Measurements from ENCODE around the gene LTBP2. TPM values are rescaled to one million over a fixed set of nuclear protein-coding genes. Genes with fewer than 3 reads are reported as not detected.
A peak's percentile ranks its signal among the peaks of the same experiment; 100 is the strongest.

LTBP2 gene
- total and polyA plus RNA-seq, 2 of the 13 experiments (the other 11 are each of a cell fraction or from before 2014, with no cell fraction given), result 0.20 to 0.41 TPM

DNA sequence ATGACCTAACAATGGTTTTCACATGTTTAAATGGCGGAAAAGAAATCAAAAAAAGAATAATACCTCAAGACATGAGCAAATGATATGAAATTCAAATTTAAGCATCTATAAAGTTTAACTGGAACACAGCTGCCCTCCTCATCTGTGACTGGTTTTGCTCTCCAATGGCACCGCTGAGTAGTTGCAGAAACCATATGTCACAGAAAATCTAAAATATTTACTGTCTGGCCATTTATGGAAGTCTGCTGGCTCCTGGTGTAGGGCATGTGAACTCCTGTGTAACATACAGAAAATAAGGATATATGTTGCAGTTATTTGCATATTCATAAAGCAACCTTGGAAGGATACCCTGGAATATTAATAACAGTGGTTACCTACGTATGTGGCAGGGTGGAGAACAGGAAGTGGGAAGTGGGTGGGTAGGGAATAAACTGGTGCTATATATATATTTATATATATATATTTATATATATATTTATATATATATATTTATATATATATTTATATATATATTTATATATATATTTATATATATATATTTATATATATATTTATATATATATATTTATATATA lies 48.4 kb downstream of the LTBP2 start:
- Histone ChIP-seq H3K4me2 (ENCODE audit: low read depth, low read length) (peak overlapping the region; percentile 55), H3K4me3 (replicated peaks in 1 of 3; ENCODE audit: insufficient read depth in 1 of 3, low read depth in 2 of 3, low read length in 3 of 3) (no peak overlapping the region), H3K79me2 (ENCODE audit: insufficient read depth, low read length) (no peaks in the 10 kb centered on the region), H3K9ac (ENCODE audit: insufficient read depth, low read depth, low read length) (no peak overlapping the region), H3K27ac (ENCODE audit: extremely low read length, insufficient read depth, low read length) (no peak overlapping the region), H3K36me3 (replicated peaks in 1 of 2; ENCODE audit: control insufficient read depth in 1 of 2, insufficient read depth in 2 of 2, low read length in 2 of 2) (no peaks in the 10 kb centered on the region), H4K20me1 (ENCODE audit: insufficient read depth, low read length) (no peaks in the 10 kb centered on the region), H3K27me3 (ENCODE audit: control insufficient read depth in 1 of 2, insufficient read depth in 2 of 2, low read length in 2 of 2) (peaks cover 0 to 28% of the 10 kb centered on the region in 2 experiments; a peak in 2 of 5 replicates), H3K9me3 (ENCODE audit: low read length) (no peaks in the 10 kb centered on the region), H3K4me1 (ENCODE audit: insufficient read depth, low read length) (peaks cover 15% of the 10 kb centered on the region), H2AFZ (ENCODE audit: low read length) (no peak overlapping the region)
- in situ Hi-C loops (cut with HindIII; ENCODE audit: extremely low pct_ligation_motif_present, low pct_unique_long_range_greater_than_20kb), result no loop called here
- POLR2A ChIA-PET, result no interaction called here
- no peak for ATAC-seq
- intact Hi-C loops (cut with micrococcal nuclease; ENCODE audit: unreplicated experiment), result no loop called here
- TF ChIP-seq ZNF121 (CRISPR knock-in tag; IDR thresholded peaks at IDR 0.05) (no peak), ZNF256 (CRISPR knock-in tag; conservative IDR thresholded peaks at IDR 0.05) (no peak), HNF4G (IDR thresholded peaks at IDR 0.05; ENCODE audit: borderline replicate concordance, low read depth, low read length) (no peak), HNF4G (CRISPR knock-in tag; IDR thresholded peaks at IDR 0.05; ENCODE audit: borderline replicate concordance, low read depth) (no peak), NFIB (CRISPR knock-in tag; IDR thresholded peaks at IDR 0.05; ENCODE audit: borderline replicate concordance) (no peak), ZNF563 (CRISPR knock-in tag; IDR thresholded peaks at IDR 0.05) (no peak), ZNF790 (CRISPR knock-in tag; IDR thresholded peaks at IDR 0.05; ENCODE audit: borderline replicate concordance) (no peak), HOXD1 (CRISPR knock-in tag; IDR thresholded peaks at IDR 0.05) (no peak), SMAD3 (CRISPR knock-in tag; IDR thresholded peaks at IDR 0.05) (no peak), NCOA2 (CRISPR knock-in tag; IDR thresholded peaks at IDR 0.05) (no peak), SSRP1 (CRISPR knock-in tag; IDR thresholded peaks at IDR 0.05) (no peak), ZSCAN30 (CRISPR knock-in tag; IDR thresholded peaks at IDR 0.05) (no peak), ZNF496 (CRISPR knock-in tag; IDR thresholded peaks at IDR 0.05; ENCODE audit: insufficient replicate concordance) (no peak), TEAD2 (CRISPR knock-in tag; IDR thresholded peaks at IDR 0.05) (no peak), AHR (CRISPR knock-in tag; IDR thresholded peaks at IDR 0.05) (no peak)
- TF ChIP-seq, protein P1, sequence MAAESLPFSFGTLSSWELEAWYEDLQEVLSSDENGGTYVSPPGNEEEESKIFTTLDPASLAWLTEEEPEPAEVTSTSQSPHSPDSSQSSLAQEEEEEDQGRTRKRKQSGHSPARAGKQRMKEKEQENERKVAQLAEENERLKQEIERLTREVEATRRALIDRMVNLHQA (CRISPR knock-in tag; IDR thresholded peaks at IDR 0.05), result no peak
- CTCF ChIA-PET (ENCODE audit: low intra/inter-chr PET ratio, low total read pairs), result no interaction called here
- no peak for FAIRE-seq
- DNase-seq (ENCODE audit: low spot score), result no peak
- no TSS peak for BruUV-seq (replicated peaks)
- 45% methylated on average over 3 of the region's 3 CpGs for WGBS (ENCODE audit: low lambda C conversion rate)

All from HepG2 (cell line).